Gastroesophageal sphincter (tissue), 4 donors: ENCODE data around the gene FGB. TPM values are rescaled to one million over a fixed set of nuclear protein-coding genes. Genes with fewer than 3 reads are reported as not detected.

Source experiments
- ATAC-seq: fragments of 150-250 bp; one replicate; pipeline ENCODE4 v1.9.1; 2016; ENCODE audit warnings: mild to moderate bottlenecking, moderate library complexity
- H3K27ac ChIP-seq, 4 donors: fragments of 200-600 bp; sonication (generic) in 3 of 4; 1 replicate in 3 of 4; 2 replicates in 1 of 4; pipeline ENCODE4 v1.5.1; 2016 to 2019
- H3K27me3 ChIP-seq: fragments of 200-600 bp; sonication (generic); one replicate; pipeline ENCODE4 v1.5.1; 2019
- H3K36me3 ChIP-seq, 2 donors: fragments of 200-600 bp; sonication (generic); one replicate each; pipeline ENCODE4 v1.5.1; 2019; ENCODE audit warnings: control low read depth in 1 of 2
- H3K4me1 ChIP-seq, 3 donors: fragments of 200-600 bp; sonication (generic); 1 replicate in 2 of 3; 2 replicates in 1 of 3; pipeline ENCODE4 v1.5.1; 2016 to 2019; ENCODE audit warnings: control low read depth in 2 of 3
- H3K4me3 ChIP-seq, 2 donors: fragments of 200-600 bp; sonication (generic); one replicate each; pipeline ENCODE4 v1.5.1; 2019; ENCODE audit warnings: mild to moderate bottlenecking in 1 of 2, moderate library complexity in 1 of 2
- H3K9me3 ChIP-seq, 3 donors: fragments of 200-600 bp; sonication (generic); one replicate each; pipeline ENCODE4 v1.5.1; 2017 to 2019; ENCODE audit warnings: control low read depth in 2 of 3
- CTCF ChIP-seq, 4 experiments: fragments of 200-600 bp in 2 of 4; fragments of 450-650 bp in 2 of 4; sonication (generic) in 1 of 4; IDR thresholded peaks; one replicate each; pipeline ENCODE4 v1.5.1; 2017 to 2019; ENCODE audit warnings: antibody characterized with exemption in 4 of 4, mild to moderate bottlenecking in 2 of 4, moderate library complexity in 2 of 4
- EP300 ChIP-seq: sonication (generic); formaldehyde crosslinking; IDR thresholded peaks from one replicate; pipeline ENCODE4 v1.6.1; 2017; ENCODE audit warnings: antibody characterized with exemption, mild to moderate bottlenecking
- POLR2A ChIP-seq, 2 donors: fragments of 450-650 bp; IDR thresholded peaks; one replicate each; pipeline ENCODE4 v1.6.1; 2017; ENCODE audit warnings: antibody characterized with exemption in 2 of 2, mild to moderate bottlenecking in 2 of 2, moderate library complexity in 1 of 2
- POLR2AphosphoS5 ChIP-seq: sonication (generic); formaldehyde crosslinking; IDR thresholded peaks from one replicate; pipeline ENCODE4 v1.6.1; 2017; ENCODE audit warnings: antibody characterized with exemption
- WGBS, 2 donors: methylation state at CpG; one replicate each; pipeline ENCODE4 v1.1.5; 2018; ENCODE audit warnings: low coverage in 1 of 2; 5-methylcytosine and 5-hydroxymethylcytosine counted together
- total RNA-seq, 4 donors: library from RNA; depleted of rRNA; stranded (reverse); fragments of >200 nt; gene quantifications; one replicate each; pipeline ENCODE4 v1.1.0, GENCODE V29; 2016

FGB gene
- total RNA-seq, 4 donors from 2014 or later, result 1.7 TPM; not detected in 3

DNA sequence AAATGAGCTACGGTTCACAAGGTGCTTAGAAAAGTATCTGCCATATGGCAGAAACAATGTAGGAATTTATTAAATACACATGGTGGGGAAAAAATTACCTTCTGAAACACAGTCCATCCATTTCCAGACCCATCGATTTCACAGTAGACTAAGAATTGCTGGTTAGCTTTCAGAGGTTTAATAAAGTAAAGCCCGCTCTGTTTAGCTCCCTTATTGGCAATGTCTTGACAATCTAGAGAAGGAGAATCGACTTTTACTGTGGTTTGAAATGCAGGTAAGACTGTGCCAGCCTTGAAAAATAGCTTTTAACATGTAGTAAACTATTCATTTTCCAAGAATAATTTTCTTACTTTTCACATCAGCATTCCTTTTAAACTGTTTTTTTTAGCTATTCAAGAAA lies 46.7 kb downstream of the FGB start:
- no peaks in the 10 kb centered on the region for H3K9me3 ChIP-seq

DNA sequence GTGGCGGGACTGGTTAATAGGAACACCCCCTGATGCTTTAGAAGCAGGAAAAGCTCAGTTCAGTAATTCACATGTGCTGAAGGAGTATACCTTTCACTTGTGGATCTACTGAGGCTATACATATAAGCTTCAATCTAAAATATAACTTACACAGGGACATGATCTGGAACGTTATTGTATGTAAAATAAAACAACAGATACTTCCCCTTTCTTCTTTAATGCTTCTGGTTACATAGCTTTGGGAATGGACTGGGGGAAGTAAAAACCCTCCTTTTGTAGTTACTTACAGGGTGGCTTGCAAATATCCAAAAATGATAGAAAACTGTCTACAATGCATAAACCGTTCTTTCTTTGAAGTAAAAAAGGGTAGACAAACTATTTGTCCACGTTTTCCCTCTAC lies 47.8 kb downstream of the FGB start:
- no peak for ATAC-seq
- TF ChIP-seq CTCF (IDR thresholded peaks at IDR 0.05) (no peak), POLR2A (IDR thresholded peaks at IDR 0.05) (no peak), EP300 (no peak), POLR2AphosphoS5 (no peak)
- no peak overlapping the region for H3K4me3 ChIP-seq
- 62 to 64% methylated on average over 4 of the region's 4 CpGs for WGBS, 2 donors
- H3K27ac ChIP-seq, result no peak overlapping the region
- H3K4me1 ChIP-seq, result no peaks in the 10 kb centered on the region
- peaks cover 13% of the 10 kb centered on the region for H3K27me3 ChIP-seq
- no peaks in the 10 kb centered on the region for H3K36me3 ChIP-seq
- no peaks in the 10 kb centered on the region for H3K9me3 ChIP-seq

More for the DNA sequence above, 46.7 kb downstream of the FGB start:
- WGBS, 2 donors, result 85 to 89% methylated on average over 4 of the region's 4 CpGs
- H3K36me3 ChIP-seq, result no peaks in the 10 kb centered on the region
- H3K4me1 ChIP-seq, result no peaks in the 10 kb centered on the region
- TF ChIP-seq CTCF (IDR thresholded peaks at IDR 0.05) (no peak), EP300 (no peak), POLR2AphosphoS5 (no peak), POLR2A (IDR thresholded peaks at IDR 0.05) (no peak)
- ATAC-seq, result no peak
- H3K4me3 ChIP-seq, result no peak overlapping the region
- H3K27me3 ChIP-seq, result peaks cover 13% of the 10 kb centered on the region
- H3K27ac ChIP-seq, result no peak overlapping the region

DNA sequence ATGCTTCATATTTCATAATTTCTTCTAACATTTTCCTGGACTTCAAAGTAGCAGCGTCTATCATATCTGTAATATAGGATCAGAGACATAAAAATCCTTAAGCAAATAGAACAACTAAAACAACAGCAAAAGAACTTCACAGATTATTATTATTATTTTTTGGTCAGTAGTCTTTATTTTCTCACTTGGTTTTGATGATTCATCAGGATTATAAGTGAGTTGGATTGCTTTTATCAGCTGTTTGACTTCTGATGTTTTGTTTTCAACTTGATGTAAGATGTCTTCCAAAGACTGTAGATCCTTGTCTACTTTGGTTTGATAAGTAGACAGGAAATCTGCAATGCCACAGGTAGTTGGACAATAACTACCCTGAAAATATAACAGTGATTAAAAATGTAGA lies 49.0 kb downstream of the FGB start:
- no peak overlapping the region for H3K4me3 ChIP-seq
- H3K9me3 ChIP-seq, result no peaks in the 10 kb centered on the region
- no peaks in the 10 kb centered on the region for H3K36me3 ChIP-seq
- 83 to 84% methylated on average over 1 of the region's 1 CpG for WGBS, 2 donors
- H3K27ac ChIP-seq, result no peak overlapping the region
- H3K4me1 ChIP-seq, result no peaks in the 10 kb centered on the region
- no peak for ATAC-seq
- H3K27me3 ChIP-seq, result peaks cover 13% of the 10 kb centered on the region
- TF ChIP-seq POLR2AphosphoS5, result no peak
- TF ChIP-seq EP300, result no peak
- no peak for TF ChIP-seq CTCF (IDR thresholded peaks at IDR 0.05)
- TF ChIP-seq POLR2A (IDR thresholded peaks at IDR 0.05), result no peak

GRCh38 chr4:154612472-154613414 lies 49.9 kb downstream of the FGB start, which contains the start of gene FGG:
TSS of gene FGG (minus strand) at chr4:154612656. CDS start at chr4:154612609, 47 bp downstream.
- peaks cover 13% of the 10 kb centered on the region for H3K27me3 ChIP-seq
- no peaks in the 10 kb centered on the region for H3K9me3 ChIP-seq
- no peak within 1 kb of the TSS for H3K4me3 ChIP-seq
- no peaks in the 10 kb centered on the region for H3K4me1 ChIP-seq
- no peaks in the 10 kb centered on the region for H3K36me3 ChIP-seq
- ATAC-seq, result no peak
- no peak for TF ChIP-seq POLR2AphosphoS5
- no peak for TF ChIP-seq POLR2A (IDR thresholded peaks at IDR 0.05)
- TF ChIP-seq CTCF (IDR thresholded peaks at IDR 0.05), result no peak
- no peak for TF ChIP-seq EP300
- 57 to 72% methylated on average over 6 to 7 of the region's 7 CpGs for WGBS, 2 donors
- H3K27ac ChIP-seq, result no peak within 1 kb of the TSS

DNA sequence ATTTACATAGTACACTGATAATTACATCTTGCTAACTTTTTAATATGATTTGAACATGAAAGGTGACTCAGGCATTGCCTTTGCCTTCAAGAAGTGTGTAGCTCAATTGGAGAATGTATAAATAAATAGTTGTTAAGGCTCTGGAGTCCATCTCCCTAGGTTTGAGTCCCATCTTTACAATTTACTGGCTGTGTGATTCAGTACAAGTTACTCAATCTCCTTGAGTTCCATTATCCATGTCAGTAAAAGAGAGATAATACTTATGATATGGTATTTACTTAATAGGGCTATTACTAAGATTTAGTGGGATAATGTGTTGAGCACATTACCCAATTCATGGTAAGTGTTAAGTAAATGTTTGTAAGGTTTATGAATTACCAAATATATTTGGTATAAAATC lies 51.5 kb downstream of the FGB start:
- Histone ChIP-seq H3K4me3 (no peak overlapping the region), H3K27ac (no peak overlapping the region), H3K4me1 (no peaks in the 10 kb centered on the region), H3K36me3 (no peaks in the 10 kb centered on the region), H3K9me3 (no peaks in the 10 kb centered on the region), H3K27me3 (peaks cover 4% of the 10 kb centered on the region)
- ATAC-seq, result no peak
- TF ChIP-seq CTCF (IDR thresholded peaks at IDR 0.05), result no peak
- TF ChIP-seq EP300, result no peak
- TF ChIP-seq POLR2AphosphoS5, result no peak
